ENCODE data around the gene EBF3.

GRCh38 chr10:129815898-129816655, 148.0 kb downstream of the EBF3 start:
- TF ChIP-seq CTCF (IDR thresholded peaks at IDR 0.05) (no peak), POLR2A (IDR thresholded peaks at IDR 0.05) (no peak)
